Spleen (tissue), 11 donors: Measurements from ENCODE around the gene FBN1. TPM values are rescaled to one million over a fixed set of nuclear protein-coding genes. Genes with fewer than 3 reads are reported as not detected.
A peak's percentile ranks its signal among the peaks of the same experiment; 100 is the strongest.

Experiments used
- DNase-seq: peaks from one replicate; pipeline ENCODE4 v3.0.0-alpha.2; 2020
- H3K27ac ChIP-seq, 8 donors: fragments of 200-600 bp; sonication (generic) in 7 of 8; 1 replicate in 4 of 8; 2 replicates in 4 of 8; pipeline versions ENCODE4 v1.5.0 to v1.8.0; 2016 to 2021; ENCODE audit warnings: inconsistent platforms in 4 of 8, mild to moderate bottlenecking in 4 of 8, moderate library complexity in 1 of 8
- H3K27me3 ChIP-seq, 7 donors: fragments of 200-600 bp; sonication (generic) in 6 of 7; replicated peaks in 1 of 7; 1 replicate in 4 of 7; 2 replicates in 3 of 7; pipeline versions ENCODE4 v1.5.0 to v1.8.0; 2016 to 2021; ENCODE audit warnings: inconsistent platforms in 3 of 7, mild to moderate bottlenecking in 1 of 7
- H3K36me3 ChIP-seq, 6 donors: fragments of 200-600 bp; sonication (generic) in 5 of 6; 1 replicate in 4 of 6; 2 replicates in 2 of 6; pipeline versions ENCODE4 v1.5.0 to v1.8.0; 2016 to 2021; ENCODE audit warnings: inconsistent platforms in 2 of 6
- H3K4me1 ChIP-seq, 6 donors: fragments of 200-600 bp; sonication (generic) in 5 of 6; 1 replicate in 3 of 6; 2 replicates in 3 of 6; pipeline versions ENCODE4 v1.5.0 to v1.8.0; 2016 to 2021; ENCODE audit warnings: inconsistent platforms in 3 of 6
- H3K4me3 ChIP-seq, 8 donors: fragments of 200-600 bp; sonication (generic) in 7 of 8; 1 replicate in 4 of 8; 2 replicates in 4 of 8; pipeline versions ENCODE4 v1.5.0 to v1.8.0; 2016 to 2021; ENCODE audit warnings: inconsistent platforms in 4 of 8, mild to moderate bottlenecking in 4 of 8, moderate library complexity in 2 of 8
- H3K9me3 ChIP-seq, 8 donors: fragments of 200-600 bp; sonication (generic) in 7 of 8; 1 replicate in 4 of 8; 2 replicates in 4 of 8; pipeline versions ENCODE4 v1.5.0 to v1.8.0; 2016 to 2021; ENCODE audit warnings: inconsistent platforms in 4 of 8
- CTCF ChIP-seq, 11 experiments: fragments of 200-600 bp in 7 of 11; fragments of 450-650 bp in 4 of 11; sonication (generic) in 4 of 11; IDR thresholded peaks in 8 of 11; conservative IDR thresholded peaks in 3 of 11; 1 replicate in 7 of 11; 2 replicates in 4 of 11; pipeline versions ENCODE4 v1.4.0 to v1.8.0; 2016 to 2021; ENCODE audit warnings: antibody characterized with exemption in 11 of 11, inconsistent platforms in 4 of 11, mild to moderate bottlenecking in 1 of 11
- POLR2A ChIP-seq, 3 donors: fragments of 450-650 bp; IDR thresholded peaks; one replicate each; pipeline ENCODE4 v1.5.1; 2017; ENCODE audit warnings: antibody characterized with exemption in 3 of 3, mild to moderate bottlenecking in 1 of 3
- POLR2AphosphoS5 ChIP-seq, 3 donors: sonication (generic); formaldehyde crosslinking; IDR thresholded peaks; one replicate each; pipeline ENCODE4 v1.5.1; 2017; ENCODE audit warnings: antibody characterized with exemption in 3 of 3
- WGBS, 5 donors: extraction: QIAGEN DNeasy Blood & Tissue Kit in 3 of 5; methylation state at CpG; one replicate each; pipeline versions ENCODE4 v1.1.5 to v1.1.7; 2013 to 2018; 5-methylcytosine and 5-hydroxymethylcytosine counted together
- intact Hi-C: fragments of 100-400 bp; cut with DNase I; formaldehyde crosslinking; loops from one replicate; pipeline ENCODE4 v1.15.0; 2023; ENCODE audit warnings: low total_unique reads
- polyA plus RNA-seq, 3 donors: library from polyadenylated mRNA; stranded (reverse); fragments of 200-250 nt; gene quantifications; one replicate each; pipeline ENCODE4 v1.2.1, GENCODE V29; 2013
- total RNA-seq, 7 donors: library from RNA; depleted of rRNA in 3 of 7; stranded (reverse); fragments of >200 nt in 3 of 7; fragmentation: NEBNext Ultra II Directional in 4 of 7; extraction: Animal tissue kit (Norgen Biotek cat#: 25700) in 4 of 7; gene quantifications; one replicate each; pipeline versions ENCODE4 v1.1.0 to v1.2.1, GENCODE V29; 2016 to 2021
- donor health status: healthy with polysubstance abuse.
- donor health status: DM: no; HTN: no; CAD: no; lungs with moderate emphysema.
- donor health status: DM: no; HTN: no; CAD: no.
- donor health status: Bipolar disorder and iron deficiency.
- donor health status: healthy.
- donor health status: DM: no; HTN: no; CAD: no.
- donor health status: DM: yes; HTN: yes; CAD: no.

FBN1 gene
- total and polyA plus RNA-seq, 10 donors = 3.2 to 139 (median 45.4) TPM

- TF ChIP-seq POLR2A (IDR thresholded peaks at IDR 0.05) (no peak), CTCF (IDR thresholded peaks at IDR 0.05 in 8 of 11, conservative IDR thresholded peaks at IDR 0.05 in 3 of 11) (peak in 10 of 11 experiments; percentile 11 to 75 (median 54))
- no peaks in the 10 kb centered on the region for H3K4me1 ChIP-seq
- no peaks in the 10 kb centered on the region for H3K9me3 ChIP-seq
- no peak overlapping the region for H3K4me3 ChIP-seq
- H3K27me3 ChIP-seq = no peaks in the 10 kb centered on the region
- intact Hi-C loops = no loop called here
- 37 to 52% (median 41%) methylated on average over 2 of the region's 2 CpGs for WGBS, 5 donors
- H3K36me3 ChIP-seq = peaks cover 0 to 76% (median 0%) of the 10 kb centered on the region in 6 donors
- DNase-seq = no peak
- no peak overlapping the region for H3K27ac ChIP-seq
These were observed 138.0 kb downstream of the FBN1 start for GRCh38 chr15:48507416-48508065.

GRCh38 chr15:48505067-48505466 is 140.4 kb downstream of the FBN1 start:
- WGBS, 5 donors = 90 to 93% (median 92%) methylated on average over 3 of the region's 3 CpGs
- no peaks in the 10 kb centered on the region for H3K4me1 ChIP-seq
- no peaks in the 10 kb centered on the region for H3K9me3 ChIP-seq
- H3K36me3 ChIP-seq = peaks cover 0 to 81% (median 2%) of the 10 kb centered on the region in 6 donors
- TF ChIP-seq POLR2A (IDR thresholded peaks at IDR 0.05) = no peak
- no peak for TF ChIP-seq CTCF (IDR thresholded peaks at IDR 0.05 in 8 of 11, conservative IDR thresholded peaks at IDR 0.05 in 3 of 11)
- TF ChIP-seq POLR2AphosphoS5 (IDR thresholded peaks at IDR 0.05) = no peak
- no peaks in the 10 kb centered on the region for H3K27me3 ChIP-seq
- no peak overlapping the region for H3K4me3 ChIP-seq
- intact Hi-C loops = no loop called here
- H3K27ac ChIP-seq = no peak overlapping the region
- DNase-seq = no peak

- Histone ChIP-seq H3K27ac (no peak overlapping the region), H3K27me3 (no peaks in the 10 kb centered on the region), H3K9me3 (no peaks in the 10 kb centered on the region), H3K36me3 (peaks cover 0 to 82% (median 2%) of the 10 kb centered on the region in 6 donors), H3K4me1 (no peaks in the 10 kb centered on the region), H3K4me3 (no peak overlapping the region)
- TF ChIP-seq POLR2A (IDR thresholded peaks at IDR 0.05) = no peak
- no peak for TF ChIP-seq CTCF (IDR thresholded peaks at IDR 0.05 in 8 of 11, conservative IDR thresholded peaks at IDR 0.05 in 3 of 11)
- no peak for TF ChIP-seq POLR2AphosphoS5 (IDR thresholded peaks at IDR 0.05)
- no peak for DNase-seq
- intact Hi-C loops = no loop called here
- WGBS, 5 donors = 71 to 90% (median 79%) methylated on average over 1 of the region's 1 CpG
These were observed 144.3 kb downstream of the FBN1 start for GRCh38 chr15:48501208-48501607.

GRCh38 chr15:48500595-48500994 is 144.9 kb downstream of the FBN1 start:
- no peaks in the 10 kb centered on the region for H3K9me3 ChIP-seq
- peaks cover 0 to 82% (median 2%) of the 10 kb centered on the region in 6 donors for H3K36me3 ChIP-seq
- H3K27me3 ChIP-seq = no peaks in the 10 kb centered on the region
- no peak overlapping the region for H3K27ac ChIP-seq
- no peak overlapping the region for H3K4me3 ChIP-seq
- DNase-seq = no peak
- TF ChIP-seq POLR2AphosphoS5 (IDR thresholded peaks at IDR 0.05) (no peak), CTCF (IDR thresholded peaks at IDR 0.05 in 8 of 11, conservative IDR thresholded peaks at IDR 0.05 in 3 of 11) (no peak), POLR2A (IDR thresholded peaks at IDR 0.05) (no peak)
- no peaks in the 10 kb centered on the region for H3K4me1 ChIP-seq
- intact Hi-C loops = no loop called here
- 88 to 96% (median 94%) methylated on average over 4 of the region's 4 CpGs for WGBS, 5 donors
